Suprapubic skin (tissue), 3 donors: Measurements from ENCODE around the gene PLEKHO2.

Experiments
- CTCF ChIP-seq, 2 donors: fragments of 200-600 bp in 1 of 2; fragments of 450-650 bp in 1 of 2; sonication (generic) in 1 of 2; IDR thresholded peaks; one replicate each; pipeline ENCODE4 v1.5.1; 2016 to 2019; ENCODE audit warnings: antibody characterized with exemption in 2 of 2, mild to moderate bottlenecking in 1 of 2, moderate library complexity in 1 of 2
- POLR2A ChIP-seq, 2 donors: fragments of 450-650 bp; IDR thresholded peaks; one replicate each; pipeline ENCODE4 v1.6.1; 2017; ENCODE audit warnings: antibody characterized with exemption in 2 of 2, mild to moderate bottlenecking in 2 of 2, moderate library complexity in 2 of 2

GRCh38 chr15:64804619-64805018 is 37.1 kb upstream of the PLEKHO2 start:
- TF ChIP-seq POLR2A (IDR thresholded peaks at IDR 0.05) (no peak), CTCF (IDR thresholded peaks at IDR 0.05) (no peak)
